HepG2 (cell line): ENCODE data around the gene RAB40C.

Experiments used
- JUNB ChIP-seq: sonication (generic); formaldehyde crosslinking; IDR thresholded peaks from 2 replicates; pipeline ENCODE4 v1.8.0; 2022; ENCODE audit warnings: missing genetic modification reagents, mild to moderate bottlenecking, borderline replicate concordance
- PAX8 ChIP-seq: sonication (generic); formaldehyde crosslinking; IDR thresholded peaks from 2 replicates; pipeline ENCODE4 v1.8.0; 2022; ENCODE audit warnings: mild to moderate bottlenecking, missing genetic modification reagents, borderline replicate concordance
- TBX3 ChIP-seq: fragments of 450-650 bp; IDR thresholded peaks from 2 replicates; pipeline ENCODE4 v1.6.1; 2017; ENCODE audit warnings: antibody characterized with exemption, mild to moderate bottlenecking, inconsistent platforms, borderline replicate concordance
- ZMAT5 ChIP-seq: sonication (generic); formaldehyde crosslinking; IDR thresholded peaks from 2 replicates; pipeline ENCODE4 v1.5.0; 2020; ENCODE audit warnings: mild to moderate bottlenecking, low read depth, missing genetic modification reagents, borderline replicate concordance
- TF ChIP-seq, protein P1 (sequence below): sonication (generic); formaldehyde crosslinking; IDR thresholded peaks from 2 replicates; pipeline ENCODE4 v1.8.0; 2022; ENCODE audit warnings: missing genetic modification reagents, low read depth, mild to moderate bottlenecking, borderline replicate concordance
- TF ChIP-seq, protein P2 (sequence below): sonication (generic); formaldehyde crosslinking; IDR thresholded peaks from 2 replicates; pipeline ENCODE4 v1.8.0; 2022; ENCODE audit warnings: missing genetic modification reagents, mild to moderate bottlenecking, inconsistent platforms, borderline replicate concordance

DNA sequence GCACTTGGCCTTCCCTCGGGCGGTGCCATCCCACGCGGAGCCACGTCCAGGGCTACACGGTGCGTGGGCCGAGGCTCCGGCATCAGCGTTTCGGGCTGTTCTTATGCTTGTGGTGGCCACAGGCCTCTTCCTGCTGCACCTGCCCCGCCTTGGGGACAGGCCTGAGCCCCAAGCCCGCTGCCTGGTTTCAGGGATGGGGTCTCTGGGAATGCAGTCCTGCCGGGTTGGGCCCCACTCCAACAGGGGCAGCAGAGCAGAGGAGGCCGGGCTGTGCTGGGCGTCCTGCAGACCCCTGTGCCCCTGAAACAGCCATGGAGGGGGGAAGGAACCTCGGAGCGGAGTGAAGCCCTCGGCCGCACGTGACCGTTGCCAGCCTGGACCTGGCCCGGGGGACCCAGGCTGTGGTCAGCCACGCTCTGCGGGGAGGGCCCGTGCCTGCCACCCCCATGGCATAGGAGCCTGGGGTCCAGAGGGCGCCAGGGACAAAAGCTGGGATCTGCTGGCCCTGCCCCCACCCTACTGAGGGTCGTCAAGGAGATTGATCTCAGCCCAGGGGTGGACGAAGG lies 40.5 kb downstream of the RAB40C start:
- 0 out of 2 replicates have a peak, but pooled peaks have one; percentile 17 for TF ChIP-seq JUNB (CRISPR knock-in tag)
- no peak for TF ChIP-seq TBX3
- TF ChIP-seq, protein P1, sequence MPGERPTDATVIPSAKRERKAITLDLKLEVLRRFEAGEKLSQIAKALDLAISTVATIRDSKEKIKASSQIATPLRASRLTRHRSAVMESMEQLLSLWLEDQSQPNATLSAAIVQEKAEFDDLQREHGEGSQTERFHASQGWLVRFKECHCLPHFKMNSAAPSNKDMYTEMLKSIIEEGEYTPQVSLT (CRISPR knock-in tag): no peak
- TF ChIP-seq, protein P2, sequence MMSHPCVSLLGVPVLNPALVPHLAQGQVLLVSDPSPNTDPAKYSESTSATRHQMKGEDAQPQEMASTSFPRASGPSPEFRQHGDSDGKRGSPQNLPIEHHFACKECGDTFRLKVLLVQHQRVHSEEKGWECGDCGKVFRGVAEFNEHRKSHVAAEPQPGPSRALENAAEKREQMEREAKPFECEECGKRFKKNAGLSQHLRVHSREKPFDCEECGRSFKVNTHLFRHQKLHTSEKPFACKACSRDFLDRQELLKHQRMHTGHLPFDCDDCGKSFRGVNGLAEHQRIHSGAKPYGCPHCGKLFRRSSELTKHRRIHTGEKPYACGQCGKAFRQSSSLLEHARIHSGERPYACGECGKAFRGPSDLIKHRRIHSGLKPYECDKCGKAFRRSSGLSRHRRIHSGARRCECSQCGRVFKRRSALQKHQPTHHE (CRISPR knock-in tag): 0 out of 2 replicates have a peak, but pooled peaks have one; percentile 61
- TF ChIP-seq ZMAT5 (CRISPR knock-in tag): no peak
- TF ChIP-seq PAX8 (CRISPR knock-in tag): 0 out of 2 replicates have a peak, but pooled peaks have one; percentile 73
